NCI-H2227 (cell line): Measurements from ENCODE around the gene GLOD4.
A peak's percentile ranks its signal among the peaks of the same experiment; 100 is the strongest.
"Not testable (repeated sequence)": the region's sequence is repeated elsewhere in the genome, so short reads cannot be mapped to it uniquely, and the experiment has no call there.

Source experiments
- DNase-seq: peaks from one replicate; lab custom pipeline; 2025; ENCODE audit not compliant: unreplicated experiment; lab: John Stamatoyannopoulos, UW

GLOD4 gene, protein sequence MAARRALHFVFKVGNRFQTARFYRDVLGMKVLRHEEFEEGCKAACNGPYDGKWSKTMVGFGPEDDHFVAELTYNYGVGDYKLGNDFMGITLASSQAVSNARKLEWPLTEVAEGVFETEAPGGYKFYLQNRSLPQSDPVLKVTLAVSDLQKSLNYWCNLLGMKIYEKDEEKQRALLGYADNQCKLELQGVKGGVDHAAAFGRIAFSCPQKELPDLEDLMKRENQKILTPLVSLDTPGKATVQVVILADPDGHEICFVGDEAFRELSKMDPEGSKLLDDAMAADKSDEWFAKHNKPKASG

DNA sequence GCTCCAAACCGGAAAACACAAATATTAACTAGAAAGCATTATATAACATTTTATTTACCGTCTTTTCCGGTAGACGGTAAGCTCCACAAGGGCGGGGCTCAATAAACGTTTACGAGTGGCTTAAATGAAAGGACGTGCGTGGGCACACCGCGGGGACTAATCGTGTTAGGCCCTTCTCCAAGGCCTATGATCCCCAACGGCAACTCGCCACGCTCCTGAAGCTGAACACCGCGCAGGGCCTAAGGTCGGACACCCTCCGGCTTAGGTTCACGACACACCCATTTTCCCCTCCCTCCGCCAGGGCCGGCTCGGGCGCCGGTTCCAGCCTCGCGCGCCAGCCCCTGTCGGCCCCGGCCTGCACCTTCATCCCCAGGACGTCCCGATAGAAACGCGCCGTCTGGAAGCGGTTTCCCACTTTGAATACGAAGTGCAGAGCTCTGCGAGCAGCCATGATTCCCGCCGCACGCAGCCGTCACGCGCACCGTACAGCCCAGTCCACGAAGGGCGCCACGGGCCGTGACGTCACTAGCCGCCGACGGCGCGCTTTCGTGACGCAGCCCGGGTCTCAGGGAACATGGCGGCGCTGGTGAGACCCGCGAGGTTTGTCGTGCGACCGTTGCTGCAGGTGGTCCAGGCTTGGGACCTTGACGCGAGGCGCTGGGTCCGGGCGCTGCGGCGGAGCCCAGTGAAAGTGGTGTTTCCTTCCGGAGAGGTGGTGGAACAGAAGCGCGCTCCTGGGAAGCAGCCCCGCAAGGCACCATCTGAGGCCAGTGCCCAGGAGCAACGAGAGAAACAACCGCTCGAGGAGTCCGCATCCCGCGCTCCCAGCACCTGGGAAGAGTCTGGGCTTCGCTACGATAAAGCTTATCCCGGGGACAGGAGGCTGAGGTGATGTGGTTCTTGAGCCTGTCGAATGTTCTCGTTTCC is at the start of gene GLOD4, which contains the start of gene MRM3:
Gene GLOD4 (minus strand): TSS at position 476 of the 927 bp plus-strand sequence. CDS start 25 bp downstream, at position 451.
Gene MRM3 (plus strand): TSS at position 549 of the 927 bp plus-strand sequence. CDS start 26 bp downstream, at position 575.
- peak; percentile 90 for DNase-seq

DNA sequence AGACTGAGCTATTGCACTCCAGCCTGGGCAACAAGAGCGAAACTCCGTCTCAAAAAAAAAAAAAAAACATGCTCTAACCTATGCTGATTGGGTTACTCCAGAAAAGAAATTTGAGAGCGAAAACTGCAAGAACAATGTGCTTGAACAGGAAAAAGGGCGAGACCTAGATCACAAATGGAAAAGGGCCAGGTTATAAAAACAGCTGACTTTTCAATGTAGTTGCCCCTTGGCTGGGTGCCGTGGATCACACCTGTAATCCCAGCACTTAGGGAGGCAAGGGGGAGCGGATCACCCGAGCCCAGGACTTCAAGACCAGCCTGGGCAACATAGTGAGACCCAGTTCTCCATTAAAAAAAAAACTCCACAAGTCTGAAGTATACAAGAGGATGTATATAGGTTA is 48.9 kb upstream of the GLOD4 start:
- no peak for DNase-seq

DNA sequence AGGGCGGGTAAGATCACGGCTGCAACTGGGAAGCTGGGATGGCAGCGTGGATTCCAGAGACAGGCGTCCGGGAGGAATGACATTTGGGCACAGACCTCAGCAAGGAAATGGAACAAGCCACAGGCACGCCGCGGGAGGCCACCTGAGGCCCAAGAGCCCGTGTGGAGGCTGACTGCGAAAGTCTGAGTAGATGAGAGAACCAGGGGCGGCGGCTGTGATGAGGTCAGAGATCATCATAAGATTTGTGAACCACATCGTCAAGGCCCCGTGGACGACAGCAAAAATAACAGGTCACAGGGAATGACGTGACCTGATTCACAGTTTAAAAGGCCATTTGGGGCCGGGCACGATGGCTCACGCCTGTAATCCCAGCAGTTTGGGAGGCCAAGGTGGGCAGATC is 48.3 kb upstream of the GLOD4 start:
- no peak for DNase-seq

DNA sequence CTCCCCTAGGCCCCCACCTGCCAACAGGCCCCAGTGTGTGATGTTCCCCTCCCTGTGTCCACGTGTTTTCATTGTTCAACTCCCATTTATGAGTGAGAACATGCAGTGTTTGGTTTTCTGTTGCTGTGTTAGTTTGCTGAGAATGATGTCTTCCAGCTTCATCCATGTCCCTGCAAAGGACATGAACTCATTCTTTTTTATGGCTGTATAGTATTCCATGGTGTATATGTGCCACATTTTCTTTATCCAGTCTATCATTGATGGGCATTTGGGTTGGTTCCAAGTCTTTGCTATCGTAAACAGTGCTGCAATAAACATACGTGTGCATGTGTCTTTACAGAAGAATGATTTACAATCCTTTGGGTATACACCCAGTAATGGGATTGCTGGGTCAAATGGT is 47.5 kb upstream of the GLOD4 start:
- not testable (repeated sequence) for DNase-seq

DNA sequence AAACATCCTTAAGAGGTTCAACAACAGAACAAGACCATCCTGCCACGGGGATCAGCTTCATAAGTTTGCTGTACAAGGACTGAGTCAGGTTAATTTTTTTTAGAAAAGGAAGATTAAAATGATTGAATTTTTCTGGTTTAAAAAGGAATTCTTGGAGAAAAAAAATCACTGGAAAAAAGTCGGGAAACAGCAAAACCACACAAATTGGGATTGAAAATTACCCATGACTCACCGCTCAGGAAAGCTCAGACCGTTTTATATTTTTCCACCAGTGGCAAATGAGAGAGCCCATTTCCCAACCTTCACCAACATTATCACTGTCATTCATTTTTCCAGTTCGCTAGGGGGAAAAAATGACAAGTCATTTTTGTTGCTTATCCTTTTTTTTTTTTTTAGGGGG is 46.7 kb upstream of the GLOD4 start:
- DNase-seq: no peak

DNA sequence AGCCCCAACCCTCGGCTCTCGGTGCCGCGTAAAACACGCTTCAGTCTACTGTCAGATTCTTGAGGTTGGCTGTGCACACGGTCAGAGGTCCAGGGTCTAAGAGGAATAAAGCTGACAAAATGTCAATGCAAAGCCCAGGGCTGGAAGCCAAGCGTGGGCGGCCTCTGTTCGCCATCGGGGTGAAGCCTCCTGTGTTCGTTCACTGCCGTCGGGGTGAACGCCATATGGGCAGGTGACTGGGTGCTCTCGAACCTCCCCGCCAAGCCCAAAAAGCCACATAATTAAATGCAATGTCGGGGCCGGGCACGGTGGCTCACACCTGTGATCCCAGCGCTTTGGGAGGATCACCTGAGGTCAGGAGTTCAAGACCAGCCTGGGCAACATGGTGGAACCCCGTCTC is 44.7 kb upstream of the GLOD4 start:
- no peak for DNase-seq

DNA sequence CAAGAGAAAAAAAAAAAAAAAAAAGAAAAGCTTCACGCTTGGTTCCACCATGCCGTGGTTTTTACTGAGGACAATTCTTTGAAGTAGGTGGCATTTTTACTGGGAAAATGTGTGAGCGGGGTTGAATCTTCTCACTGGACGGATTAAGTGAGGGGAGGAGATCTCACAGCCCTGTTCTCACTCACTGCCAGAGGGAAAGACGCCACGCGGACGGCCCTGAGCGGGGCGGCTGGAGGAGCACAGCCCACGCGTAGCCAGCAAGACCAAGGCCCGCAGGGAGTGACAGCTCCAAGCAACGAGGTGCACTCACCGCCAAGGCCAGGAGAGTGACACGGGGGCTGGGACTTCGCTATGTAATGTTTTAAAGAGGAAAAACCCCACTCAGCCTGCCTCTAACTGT is 43.1 kb upstream of the GLOD4 start:
- no peak for DNase-seq

DNA sequence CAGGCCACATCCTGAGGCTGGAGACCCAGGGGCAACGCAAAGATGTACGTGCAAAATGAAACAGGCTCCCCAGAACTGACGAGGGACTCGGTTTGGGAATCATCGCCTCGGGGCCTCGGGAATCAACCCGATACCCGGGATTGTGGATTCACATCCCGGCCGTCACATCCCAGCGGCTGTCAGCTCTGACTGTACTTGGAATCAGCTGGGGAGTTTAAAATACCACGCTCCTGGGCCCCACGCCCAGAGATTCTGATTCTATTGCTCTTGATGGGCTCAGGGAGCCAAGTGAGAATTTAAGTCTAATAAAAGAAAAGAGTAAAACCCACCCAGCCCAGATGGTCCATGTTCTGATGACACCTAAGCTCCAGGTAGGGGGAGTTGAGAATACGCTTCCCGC is 42.3 kb upstream of the GLOD4 start:
- DNase-seq: no peak

DNA sequence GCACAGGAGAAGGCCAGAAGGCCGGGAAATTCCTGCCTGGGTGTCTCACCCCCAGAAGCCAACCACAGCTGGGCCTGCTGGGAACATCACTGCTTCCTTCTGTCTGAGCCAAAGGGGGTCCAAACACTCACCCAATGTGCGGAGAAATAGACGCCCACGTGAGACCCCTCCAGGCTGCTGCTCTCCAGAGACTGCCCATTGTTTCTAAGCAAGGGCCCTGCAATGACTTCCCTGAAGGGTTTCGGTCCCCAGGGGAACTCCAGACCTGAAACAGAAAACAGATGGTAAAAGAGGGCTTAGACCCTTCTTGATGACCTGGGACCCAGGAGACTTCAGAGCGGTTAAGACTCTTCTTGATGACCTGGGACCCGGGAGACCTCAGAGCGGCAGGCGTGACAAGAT is 41.4 kb upstream of the GLOD4 start:
- no peak for DNase-seq

DNA sequence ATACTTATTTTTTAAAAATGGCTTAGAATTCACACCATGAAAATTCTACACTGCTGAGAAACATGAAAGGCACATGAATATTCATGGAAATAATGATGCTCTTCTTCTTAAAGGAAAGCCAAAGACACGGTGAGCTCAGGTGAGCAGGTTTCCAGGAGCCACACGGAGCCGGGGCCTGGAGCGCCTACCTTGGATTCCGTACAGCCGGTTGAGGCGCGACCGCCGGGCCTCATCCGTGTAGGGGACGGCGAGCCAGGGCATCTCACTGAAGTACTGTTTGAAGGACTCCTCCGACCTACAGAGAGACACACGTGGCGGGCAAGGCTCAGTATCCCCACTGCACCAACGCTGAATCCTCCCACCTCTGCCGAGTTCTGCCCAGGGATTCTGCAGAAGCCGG is 37.2 kb upstream of the GLOD4 start:
- no peak for DNase-seq

DNA sequence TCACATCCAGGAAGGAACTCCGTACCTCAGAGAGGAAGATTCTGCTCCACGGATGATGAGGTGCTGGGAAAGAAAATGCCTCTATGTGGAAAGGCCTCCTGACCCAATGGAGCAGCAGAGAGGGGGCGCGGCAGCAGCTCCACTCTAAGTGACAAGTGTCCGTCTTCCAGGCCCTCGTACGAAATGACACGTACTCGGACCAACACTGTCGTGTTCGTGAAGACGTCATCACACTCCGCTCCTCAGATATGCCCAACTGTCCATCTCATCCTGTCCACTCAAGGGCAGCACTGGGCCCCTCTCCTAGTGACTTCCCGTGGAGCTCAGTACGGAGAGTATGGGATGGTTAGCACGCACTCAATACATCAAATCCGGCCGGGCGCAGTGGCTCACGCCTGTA is 32.3 kb upstream of the GLOD4 start:
- DNase-seq: no peak

DNA sequence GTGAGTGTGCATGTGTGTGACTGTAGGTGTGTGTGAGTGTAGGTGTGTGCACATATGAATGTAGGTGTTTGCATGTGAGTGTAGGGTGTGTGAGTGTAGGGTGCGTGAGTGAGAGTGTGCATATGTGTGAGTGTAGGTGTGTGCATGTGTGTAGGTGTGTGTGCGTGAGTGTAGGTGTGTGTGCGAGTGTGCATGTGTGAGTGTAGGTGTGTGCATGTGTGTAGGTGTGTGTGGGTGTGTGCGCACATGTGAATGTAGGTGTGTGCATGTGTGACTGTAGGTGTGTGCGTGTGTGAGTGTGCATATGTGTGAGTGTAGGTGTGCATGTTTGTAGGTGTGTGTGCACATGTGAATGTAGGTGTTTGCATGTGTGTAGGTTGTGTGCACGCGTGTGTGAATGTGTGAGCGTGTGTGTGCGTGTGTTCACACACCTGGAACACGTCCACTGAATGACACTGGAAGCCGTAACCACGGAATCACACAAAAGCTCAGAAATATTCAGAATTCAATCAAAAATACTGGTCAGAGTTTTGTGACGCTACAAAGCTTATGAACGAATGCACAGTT is 30.6 kb upstream of the GLOD4 start:
- no peak for DNase-seq

DNA sequence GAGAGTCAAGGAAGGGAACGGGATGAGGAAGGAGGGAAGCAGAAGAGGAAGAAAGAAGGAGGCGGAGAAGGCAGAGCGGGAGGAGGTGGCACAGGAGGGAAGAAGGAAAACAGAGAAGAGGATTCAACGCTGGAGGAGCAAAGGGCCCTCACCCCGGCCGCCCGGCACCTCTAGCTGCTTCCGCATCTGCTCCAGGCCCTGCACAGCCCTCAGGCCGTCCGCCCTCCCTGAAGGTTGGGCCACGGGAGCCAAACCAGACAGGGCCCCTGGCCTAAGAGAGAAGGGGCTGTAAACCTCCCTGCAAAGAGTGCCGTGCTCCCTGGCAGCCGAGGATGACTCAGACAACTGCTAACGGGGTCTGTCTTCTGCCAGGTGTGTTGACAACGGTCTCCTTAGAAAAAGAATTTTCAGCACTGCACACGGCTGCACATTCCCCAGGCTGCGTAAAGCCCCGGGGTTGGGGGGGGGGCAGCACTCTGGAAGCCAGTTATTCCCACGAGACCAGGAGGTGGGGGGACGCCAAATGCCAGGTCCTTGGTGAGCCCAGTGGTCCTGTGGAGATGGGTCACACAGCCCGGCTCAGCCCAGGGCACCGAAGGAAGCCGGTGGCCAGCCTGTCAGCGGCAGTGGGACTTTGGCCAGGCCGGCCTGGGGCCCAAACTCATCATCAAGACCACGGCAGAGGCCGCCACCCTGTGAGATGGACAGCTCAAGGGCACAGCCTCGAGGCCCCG is 29.1 kb upstream of the GLOD4 start:
- no peak for DNase-seq

DNA sequence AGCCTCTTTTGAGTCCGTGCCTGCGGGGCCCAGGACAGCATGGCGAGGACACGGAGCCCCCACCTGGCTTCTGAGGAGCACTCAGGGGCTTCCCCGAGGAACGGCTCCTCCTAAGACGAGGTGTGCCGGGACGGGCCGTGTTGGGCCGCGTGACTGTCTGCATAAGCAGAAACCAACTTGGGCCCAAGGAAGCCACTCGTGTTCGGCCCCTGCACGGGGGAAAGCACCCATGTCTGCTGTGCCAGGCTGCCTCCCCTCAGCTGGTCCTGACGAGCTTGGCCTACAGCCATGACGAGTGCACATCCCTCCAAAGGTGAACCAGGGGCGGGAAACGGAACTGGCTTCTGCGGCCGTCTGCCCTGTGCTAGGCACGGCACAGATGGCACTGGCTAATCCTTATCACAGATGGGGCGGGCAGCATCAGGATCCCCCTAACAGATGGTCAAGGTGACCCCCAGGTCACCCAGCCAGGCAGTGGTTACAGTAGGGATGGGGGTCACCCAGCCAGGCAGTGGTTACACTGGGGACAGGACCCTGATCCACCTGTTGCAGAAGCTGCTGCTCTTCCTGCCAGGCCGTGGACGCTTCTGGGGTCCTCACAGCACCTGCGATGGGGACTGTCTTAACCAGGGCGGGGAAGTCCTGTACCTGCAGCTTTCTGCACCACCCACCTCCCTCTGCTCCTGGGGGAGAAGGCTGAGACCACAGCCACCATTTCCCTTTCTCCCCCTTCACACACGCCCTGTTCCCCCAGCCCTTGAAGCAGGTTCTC is 25.6 kb upstream of the GLOD4 start:
- no peak for DNase-seq

DNA sequence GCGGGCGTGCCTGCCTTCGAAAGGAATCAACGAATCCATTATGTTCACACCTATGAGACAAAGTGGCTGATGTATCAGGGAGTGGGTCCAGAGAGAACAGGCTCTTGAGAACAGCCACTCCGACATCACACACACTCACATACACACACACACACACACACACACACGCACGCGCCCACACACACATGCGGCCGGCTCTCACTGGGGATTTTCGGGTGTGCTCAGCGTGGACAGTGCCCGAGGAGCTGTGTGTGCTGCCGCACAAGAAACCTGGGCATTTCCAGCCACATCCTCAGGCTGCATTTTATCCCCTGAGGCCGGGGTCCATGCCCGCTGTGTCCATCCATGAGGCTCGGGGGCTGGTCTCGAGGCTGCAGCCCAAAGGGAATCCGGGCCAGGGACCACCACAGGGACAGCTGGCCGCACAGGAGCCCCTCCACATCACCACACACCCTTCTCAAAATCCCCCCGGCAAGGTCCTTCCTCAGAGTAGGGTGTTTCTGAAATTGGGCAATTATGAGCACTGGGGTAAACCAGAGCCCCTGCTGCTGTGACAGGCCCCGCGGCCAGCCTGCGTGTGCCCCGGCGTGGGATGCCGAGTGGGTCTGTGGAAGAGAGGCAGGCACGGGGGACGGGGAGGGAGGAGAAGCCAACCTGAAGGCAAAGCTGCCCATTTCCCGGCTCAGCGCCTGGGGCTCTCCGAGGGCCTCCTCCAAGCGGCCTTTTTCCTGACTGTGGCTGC is 24.9 kb upstream of the GLOD4 start:
- no peak for DNase-seq

DNA sequence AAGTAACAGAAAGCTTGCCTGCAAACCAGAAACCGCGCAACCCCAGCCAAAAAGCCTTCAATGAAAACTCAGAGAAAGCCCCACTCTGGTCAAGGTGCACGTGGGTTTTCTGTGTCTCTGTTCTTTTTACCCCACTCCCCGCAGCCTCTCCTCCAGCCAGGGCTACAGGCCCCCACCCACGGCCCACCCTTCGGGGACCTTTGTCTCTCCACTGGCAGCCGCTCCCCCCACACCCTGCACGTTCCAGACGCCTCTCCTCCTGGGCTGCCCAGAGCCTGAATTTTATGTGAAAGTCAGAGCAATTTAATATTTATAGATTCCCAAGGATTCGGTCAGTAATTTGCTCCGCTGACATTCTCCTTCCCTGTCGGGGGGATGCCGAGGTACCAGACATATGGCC is 24.3 kb upstream of the GLOD4 start:
- no peak for DNase-seq

DNA sequence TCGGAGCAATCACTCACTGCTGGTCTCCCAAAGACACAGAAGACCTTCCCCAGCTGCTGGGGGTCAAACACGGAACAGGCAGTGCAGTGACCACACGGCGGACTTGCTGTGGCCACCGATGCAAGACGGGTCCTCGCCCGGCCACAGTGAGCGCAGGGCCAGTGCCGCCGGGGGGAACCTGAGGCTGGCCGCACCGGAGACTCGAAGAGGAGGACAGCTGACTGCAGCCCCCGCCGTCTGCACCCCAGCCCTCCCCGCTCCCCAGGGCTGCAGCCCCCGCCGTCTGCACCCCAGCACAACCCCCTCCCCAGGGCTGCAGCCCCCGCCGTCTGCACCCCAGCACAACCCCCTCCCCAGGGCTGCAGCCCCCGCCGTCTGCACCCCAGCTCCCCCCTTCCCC is 23.8 kb upstream of the GLOD4 start:
- not testable (repeated sequence) for DNase-seq

DNA sequence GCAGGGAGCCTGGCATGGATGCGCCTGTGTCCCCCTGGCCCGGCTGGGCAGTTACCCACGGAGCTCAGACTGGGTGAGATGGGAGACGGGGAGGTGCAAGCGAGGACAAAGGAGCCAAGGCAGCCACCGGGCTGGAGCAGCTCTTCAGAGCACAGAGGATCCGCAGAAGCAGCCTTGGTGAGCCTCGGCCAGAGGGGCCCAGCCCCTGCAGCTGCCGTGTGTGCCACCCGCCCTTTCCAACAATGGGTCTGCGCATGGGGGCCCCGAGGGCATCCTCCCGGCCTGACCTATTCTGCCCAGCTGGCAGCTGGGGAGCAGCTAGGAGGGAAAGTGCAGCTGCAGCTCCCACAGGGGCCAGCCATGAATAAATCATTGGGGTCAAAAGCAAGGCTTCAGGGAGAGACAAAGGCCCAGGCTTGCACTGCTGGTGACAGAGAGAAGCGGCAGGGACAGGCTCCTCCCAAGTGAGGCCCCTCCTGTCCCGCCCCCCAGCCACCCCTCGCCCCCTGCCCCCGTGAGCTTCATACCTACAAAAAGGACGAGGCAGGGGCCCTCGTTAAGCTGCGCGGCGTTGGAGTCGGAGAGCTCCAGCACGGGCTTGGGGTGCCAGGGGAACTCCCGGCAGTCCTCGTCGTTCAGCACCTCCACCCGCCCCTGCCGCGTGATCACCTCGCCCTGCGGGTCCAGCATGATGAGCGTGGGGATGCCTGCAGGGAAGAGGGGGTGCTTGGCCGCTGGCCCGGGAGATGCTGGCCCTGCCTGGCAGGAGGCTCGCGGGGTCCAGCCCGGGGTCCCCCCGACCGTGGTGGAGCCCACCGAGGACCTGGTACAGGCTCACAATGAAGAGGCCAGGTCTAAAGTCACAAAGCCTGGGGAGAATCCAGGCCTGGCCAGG is 22.7 kb upstream of the GLOD4 start:
- no peak for DNase-seq
